ENCODE data around the gene MFSD11. TPM values are rescaled to one million over a fixed set of nuclear protein-coding genes. Genes with fewer than 3 reads are reported as not detected.
"Not testable (repeated sequence)": the region's sequence is repeated elsewhere in the genome, so short reads cannot be mapped to it uniquely, and the experiment has no call there.

Gene MFSD11
- total RNA-seq, 1 donor from 2014 or later, result 32.3 TPM

DNA sequence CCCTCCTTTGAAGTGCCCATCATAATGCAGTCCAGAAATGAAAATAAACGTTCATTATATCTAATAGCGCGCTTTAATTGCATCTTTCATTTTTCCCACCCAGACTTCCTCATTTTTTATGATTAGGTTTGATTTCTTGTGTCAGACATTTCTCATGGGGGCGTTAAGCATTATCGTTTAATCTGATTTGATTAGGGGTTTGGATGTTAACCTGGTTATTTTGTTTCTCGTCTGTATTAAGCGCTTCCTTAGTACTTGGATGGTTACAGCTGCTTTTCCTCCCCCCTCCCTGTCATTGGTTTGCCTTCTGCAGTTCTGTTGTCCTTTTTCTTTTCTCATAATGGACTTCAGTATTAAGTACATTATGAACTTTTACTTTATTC, 540 bp downstream of the MFSD11 start:
- TF ChIP-seq, protein P1, sequence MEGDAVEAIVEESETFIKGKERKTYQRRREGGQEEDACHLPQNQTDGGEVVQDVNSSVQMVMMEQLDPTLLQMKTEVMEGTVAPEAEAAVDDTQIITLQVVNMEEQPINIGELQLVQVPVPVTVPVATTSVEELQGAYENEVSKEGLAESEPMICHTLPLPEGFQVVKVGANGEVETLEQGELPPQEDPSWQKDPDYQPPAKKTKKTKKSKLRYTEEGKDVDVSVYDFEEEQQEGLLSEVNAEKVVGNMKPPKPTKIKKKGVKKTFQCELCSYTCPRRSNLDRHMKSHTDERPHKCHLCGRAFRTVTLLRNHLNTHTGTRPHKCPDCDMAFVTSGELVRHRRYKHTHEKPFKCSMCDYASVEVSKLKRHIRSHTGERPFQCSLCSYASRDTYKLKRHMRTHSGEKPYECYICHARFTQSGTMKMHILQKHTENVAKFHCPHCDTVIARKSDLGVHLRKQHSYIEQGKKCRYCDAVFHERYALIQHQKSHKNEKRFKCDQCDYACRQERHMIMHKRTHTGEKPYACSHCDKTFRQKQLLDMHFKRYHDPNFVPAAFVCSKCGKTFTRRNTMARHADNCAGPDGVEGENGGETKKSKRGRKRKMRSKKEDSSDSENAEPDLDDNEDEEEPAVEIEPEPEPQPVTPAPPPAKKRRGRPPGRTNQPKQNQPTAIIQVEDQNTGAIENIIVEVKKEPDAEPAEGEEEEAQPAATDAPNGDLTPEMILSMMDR (IDR thresholded peaks at IDR 0.05), result no peak
- ATAC-seq (no peak), DNase-seq (no peak)
- Histone ChIP-seq H3K27ac (peak overlapping the region; percentile 98), H3K27me3 (no peaks in the 10 kb centered on the region), H3K4me1 (peaks cover 43% of the 10 kb centered on the region), H3K9me3 (no peaks in the 10 kb centered on the region), H3K4me3 (peak overlapping the region; percentile 95), H3K36me3 (peaks cover 43% of the 10 kb centered on the region)
- intact Hi-C loops (cut with DNase I), result no loop called here

DNA sequence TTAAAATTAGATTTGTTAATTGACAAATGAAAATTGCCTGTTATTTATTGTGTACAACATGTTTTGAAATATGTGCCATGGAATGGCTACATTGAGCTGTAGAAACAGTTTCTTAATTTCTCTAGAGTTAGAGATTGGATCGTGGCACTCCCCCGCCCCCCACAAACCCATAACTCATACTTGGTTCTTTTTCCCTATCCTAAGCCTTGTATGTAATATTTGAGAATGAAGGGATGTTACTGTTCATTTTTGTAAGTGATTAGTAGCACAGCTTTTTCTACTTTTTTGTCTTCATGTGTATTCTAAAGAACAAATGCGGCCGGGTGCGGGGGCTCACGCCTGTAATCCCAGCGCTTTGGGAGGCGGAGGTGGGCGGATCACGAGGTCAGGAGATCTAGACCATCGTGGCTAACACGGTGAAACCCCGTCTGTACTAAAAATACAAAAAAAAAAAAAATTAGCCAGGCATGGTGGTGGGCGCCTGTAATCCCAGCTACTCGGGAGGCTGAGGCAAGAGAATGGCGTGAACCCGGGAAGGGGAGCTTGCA, 1.7 kb downstream of the MFSD11 start:
- H3K9me3 ChIP-seq; ATAC-seq; H3K4me3 ChIP-seq; H3K27ac ChIP-seq; H3K27me3 ChIP-seq; intact Hi-C loops (cut with DNase I); DNase-seq: not testable (repeated sequence)
- Histone ChIP-seq H3K36me3 (peaks cover 43% of the 10 kb centered on the region), H3K4me1 (peaks cover 31% of the 10 kb centered on the region)

DNA sequence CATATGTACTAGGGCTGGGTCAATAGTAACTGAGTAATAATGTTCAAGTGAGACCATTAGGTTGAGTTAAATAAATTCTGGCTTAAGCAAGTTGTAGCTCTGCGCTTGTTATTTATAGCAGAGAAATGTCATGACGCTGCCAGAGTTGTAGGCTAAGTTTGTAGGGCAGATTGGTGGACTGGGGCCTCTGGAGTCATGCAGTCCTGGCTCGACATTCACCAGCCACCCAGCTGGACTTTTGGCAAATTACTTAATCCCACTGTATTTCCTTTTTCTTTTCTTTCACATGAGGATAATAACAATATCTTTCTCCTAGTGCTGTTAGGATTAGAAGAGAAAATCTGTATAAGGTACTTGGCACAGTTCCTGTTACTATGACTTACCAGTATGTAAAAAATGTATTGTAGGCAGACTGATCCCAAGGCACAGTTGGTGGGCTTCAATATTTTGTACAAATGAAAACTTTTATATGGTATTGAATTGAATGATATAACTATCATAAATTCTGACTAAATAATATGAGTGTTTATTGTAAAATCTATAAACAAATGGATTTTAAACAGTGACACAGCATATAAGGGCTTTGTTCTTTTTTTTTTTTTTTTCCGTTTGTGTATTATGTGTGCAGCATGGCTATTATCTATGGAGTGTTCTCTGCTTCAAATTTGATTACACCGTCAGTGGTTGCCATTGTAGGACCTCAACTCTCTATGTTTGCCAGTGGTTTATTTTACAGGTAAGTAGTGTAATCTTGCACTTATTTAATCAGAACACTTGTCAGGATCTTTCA, 2.6 kb downstream of the MFSD11 start:
- Histone ChIP-seq H3K27ac (no peak overlapping the region), H3K27me3 (no peaks in the 10 kb centered on the region), H3K4me1 (peaks cover 22% of the 10 kb centered on the region), H3K9me3 (no peaks in the 10 kb centered on the region), H3K36me3 (peaks cover 43% of the 10 kb centered on the region), H3K4me3 (no peak overlapping the region)
- TF ChIP-seq, protein P1 (IDR thresholded peaks at IDR 0.05), result no peak
- no peak for DNase-seq
- ATAC-seq, result no peak
- intact Hi-C loops (cut with DNase I), result no loop called here

DNA sequence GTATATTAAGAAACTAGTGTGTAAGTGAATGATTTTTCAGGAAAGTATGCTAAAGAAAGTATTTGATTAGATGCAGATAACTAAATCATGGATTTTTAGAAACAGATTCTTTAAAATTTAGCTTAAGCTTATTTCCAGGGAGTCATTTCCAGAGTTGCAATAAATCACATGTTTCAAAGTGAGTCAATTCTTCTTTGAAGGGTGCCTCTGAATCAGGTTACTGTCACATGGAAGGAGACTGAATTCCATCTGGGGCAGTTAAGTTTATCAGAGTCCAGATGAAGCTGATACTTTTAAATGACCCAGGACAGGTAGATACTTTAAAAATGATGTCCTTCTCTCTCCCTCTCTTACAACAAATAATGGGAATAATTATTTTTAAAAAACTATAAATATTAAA, 5.0 kb downstream of the MFSD11 start:
- ATAC-seq (no peak), DNase-seq (no peak)
- peaks cover 53% of the 10 kb centered on the region for H3K36me3 ChIP-seq
- intact Hi-C loops (cut with DNase I), result no loop called here
- H3K4me3 ChIP-seq, result no peak overlapping the region
- TF ChIP-seq, protein P1 (IDR thresholded peaks at IDR 0.05), result no peak
- no peaks in the 10 kb centered on the region for H3K27me3 ChIP-seq
- H3K4me1 ChIP-seq, result peaks cover 20% of the 10 kb centered on the region
- no peaks in the 10 kb centered on the region for H3K9me3 ChIP-seq
- no peak overlapping the region for H3K27ac ChIP-seq

- intact Hi-C loops (cut with DNase I), result no loop called here
- peaks cover 7% of the 10 kb centered on the region for H3K4me1 ChIP-seq
- H3K4me3 ChIP-seq, result no peak overlapping the region
- H3K36me3 ChIP-seq, result peaks cover 53% of the 10 kb centered on the region
- H3K27me3 ChIP-seq, result no peaks in the 10 kb centered on the region
- no peak overlapping the region for H3K27ac ChIP-seq
- TF ChIP-seq, protein P1 (IDR thresholded peaks at IDR 0.05), result no peak
- DNase-seq, result no peak
- H3K9me3 ChIP-seq, result no peaks in the 10 kb centered on the region
- no peak for ATAC-seq
Observed at GRCh38 chr17:76744747-76745146, 6.8 kb downstream of the MFSD11 start.

GRCh38 chr17:76745785-76746184, 7.9 kb downstream of the MFSD11 start:
- H3K27ac ChIP-seq; DNase-seq; H3K27me3 ChIP-seq; H3K9me3 ChIP-seq; H3K4me3 ChIP-seq; intact Hi-C loops (cut with DNase I); ATAC-seq; H3K4me1 ChIP-seq: not testable (repeated sequence)
- peaks cover 53% of the 10 kb centered on the region for H3K36me3 ChIP-seq
